HG03280 (cell line): ENCODE measurements around the gene PTPRN2.

ENCODE experiments used
- ATAC-seq: cut with Tn5 transposase; IDR thresholded peaks from one replicate; pipeline ENCODE4 v1.9.1; 2021; ENCODE audit warnings: mild to moderate bottlenecking, moderate library complexity; ENCODE audit not compliant: unreplicated experiment

Gene PTPRN2

GRCh38 chr7:157554393-157555238 is 1033.0 kb downstream of the PTPRN2 start:
- no peak for ATAC-seq

GRCh38 chr7:157553256-157553655 is 1034.4 kb downstream of the PTPRN2 start:
- no peak for ATAC-seq

GRCh38 chr7:157552295-157552993 is 1035.2 kb downstream of the PTPRN2 start:
- no peak for ATAC-seq

- ATAC-seq = no peak
Observed at GRCh38 chr7:157551325-157552070, 1036.1 kb downstream of the PTPRN2 start.

- no peak for ATAC-seq
Observed at GRCh38 chr7:157550300-157551275, 1037.0 kb downstream of the PTPRN2 start.

GRCh38 chr7:157549612-157550299 is 1037.9 kb downstream of the PTPRN2 start:
- ATAC-seq = no peak

- ATAC-seq = no peak
Observed at GRCh38 chr7:157548691-157549303, 1038.8 kb downstream of the PTPRN2 start.

- no peak for ATAC-seq
Observed at GRCh38 chr7:157547611-157548010, 1040.0 kb downstream of the PTPRN2 start.

GRCh38 chr7:157547102-157547501 is 1040.5 kb downstream of the PTPRN2 start:
- ATAC-seq = no peak

GRCh38 chr7:157545681-157546060 is 1042.0 kb downstream of the PTPRN2 start:
- ATAC-seq = no peak

- ATAC-seq = no peak
Observed at GRCh38 chr7:157544980-157545680, 1042.5 kb downstream of the PTPRN2 start.

- ATAC-seq = no peak
Observed at GRCh38 chr7:157544226-157544625, 1043.4 kb downstream of the PTPRN2 start.

- ATAC-seq = no peak
Observed at GRCh38 chr7:157543791-157544190, 1043.8 kb downstream of the PTPRN2 start.

GRCh38 chr7:157543276-157543675 is 1044.3 kb downstream of the PTPRN2 start:
- ATAC-seq = no peak

GRCh38 chr7:157542068-157543021 is 1045.3 kb downstream of the PTPRN2 start:
- ATAC-seq = no peak

GRCh38 chr7:157541295-157542067 is 1046.1 kb downstream of the PTPRN2 start:
- no peak for ATAC-seq
